Natural killer cell (primary cell): ENCODE results near the gene PIM3. TPM values are rescaled to one million over a fixed set of nuclear protein-coding genes. Genes with fewer than 3 reads are reported as not detected.

Experiments used
- ATAC-seq, 3 donors: fragments of 150-1000 bp in 2 of 3; fragments of 200-7000 bp in 1 of 3; cut with Tn5 transposase; 1 replicate in 1 of 3; 2 replicates in 2 of 3; pipeline ENCODE4 v1.10.0; 2021; ENCODE audit warnings: mild to moderate bottlenecking in 2 of 3, moderate library complexity in 2 of 3
- DNase-seq, 2 donors: peaks; one replicate each; pipeline versions ENCODE4 v3.0.0 to v3.0.0-alpha.2; 2013 to 2021; ENCODE audit warnings: mixed read lengths in 1 of 2
- H3K27ac ChIP-seq: one replicate; pipeline ENCODE4 v1.5.1; 2013; ENCODE audit warnings: mild to moderate bottlenecking, low read length
- H3K27me3 ChIP-seq: one replicate; pipeline ENCODE4 v1.6.1; 2013; ENCODE audit warnings: low read length; ENCODE audit not compliant: control insufficient read depth, insufficient read depth
- H3K36me3 ChIP-seq: one replicate; pipeline ENCODE4 v1.6.1; 2013; ENCODE audit warnings: low read length; ENCODE audit not compliant: control insufficient read depth, insufficient read depth
- H3K4me1 ChIP-seq: one replicate; pipeline ENCODE4 v1.6.1; 2013; ENCODE audit warnings: low read length; ENCODE audit not compliant: control insufficient read depth, insufficient read depth
- H3K4me3 ChIP-seq: one replicate; pipeline ENCODE4 v1.5.1; 2013; ENCODE audit warnings: low read length
- H3K9me3 ChIP-seq: one replicate; pipeline ENCODE4 v1.6.1; 2013; ENCODE audit warnings: low read length; ENCODE audit not compliant: control insufficient read depth, insufficient read depth
- H3K27ac Mint-ChIP-seq, 2 donors: one replicate each; pipeline ENCODE4 v1.8.0; 2022; ENCODE audit warnings: mild to moderate bottlenecking in 2 of 2, mixed read lengths in 2 of 2, moderate library complexity in 1 of 2
- H3K27me3 Mint-ChIP-seq, 2 donors: one replicate each; pipeline ENCODE4 v1.8.0; 2022; ENCODE audit warnings: low read depth in 2 of 2, mixed read lengths in 2 of 2
- H3K36me3 Mint-ChIP-seq: one replicate; pipeline ENCODE4 v1.8.0; 2022; ENCODE audit warnings: mixed read lengths
- H3K4me1 Mint-ChIP-seq, 2 donors: one replicate each; pipeline ENCODE4 v1.8.0; 2022; ENCODE audit warnings: mixed read lengths in 2 of 2
- H3K4me3 Mint-ChIP-seq: one replicate; pipeline ENCODE4 v1.8.0; 2022; ENCODE audit warnings: mild to moderate bottlenecking, moderate library complexity, mixed read lengths
- H3K9me3 Mint-ChIP-seq, 2 donors: one replicate each; pipeline ENCODE4 v1.8.0; 2022; ENCODE audit warnings: mixed read lengths in 2 of 2
- WGBS: methylation state at CpG from one replicate; pipeline ENCODE4 v1.1.7; 2013; ENCODE audit warnings: missing lambda C conversion rate; ENCODE audit not compliant: insufficient coverage; 5-methylcytosine and 5-hydroxymethylcytosine counted together
- intact Hi-C: fragments of 100-400 bp; cut with micrococcal nuclease; formaldehyde crosslinking; loops from one replicate; pipeline ENCODE4 v1.14.2; 2022
- total RNA-seq, 4 donors: library from RNA; stranded (reverse); fragments of 120-200 nt in 1 of 4; gene quantifications; one replicate each; pipeline versions ENCODE4 v1.2.3 to v1.2.4, GENCODE V29; 2013 to 2022
- TF ChIP-seq, protein P1 (sequence below): fragments of 200-600 bp; IDR thresholded peaks from one replicate; pipeline ENCODE4 v1.8.0; 2022; ENCODE audit warnings: antibody characterized with exemption

PIM3 gene
- total RNA-seq, 3 donors from 2014 or later (not counting 1 experiment from before 2014, with no cell fraction given) = 107 to 130 (median 129) TPM

DNA sequence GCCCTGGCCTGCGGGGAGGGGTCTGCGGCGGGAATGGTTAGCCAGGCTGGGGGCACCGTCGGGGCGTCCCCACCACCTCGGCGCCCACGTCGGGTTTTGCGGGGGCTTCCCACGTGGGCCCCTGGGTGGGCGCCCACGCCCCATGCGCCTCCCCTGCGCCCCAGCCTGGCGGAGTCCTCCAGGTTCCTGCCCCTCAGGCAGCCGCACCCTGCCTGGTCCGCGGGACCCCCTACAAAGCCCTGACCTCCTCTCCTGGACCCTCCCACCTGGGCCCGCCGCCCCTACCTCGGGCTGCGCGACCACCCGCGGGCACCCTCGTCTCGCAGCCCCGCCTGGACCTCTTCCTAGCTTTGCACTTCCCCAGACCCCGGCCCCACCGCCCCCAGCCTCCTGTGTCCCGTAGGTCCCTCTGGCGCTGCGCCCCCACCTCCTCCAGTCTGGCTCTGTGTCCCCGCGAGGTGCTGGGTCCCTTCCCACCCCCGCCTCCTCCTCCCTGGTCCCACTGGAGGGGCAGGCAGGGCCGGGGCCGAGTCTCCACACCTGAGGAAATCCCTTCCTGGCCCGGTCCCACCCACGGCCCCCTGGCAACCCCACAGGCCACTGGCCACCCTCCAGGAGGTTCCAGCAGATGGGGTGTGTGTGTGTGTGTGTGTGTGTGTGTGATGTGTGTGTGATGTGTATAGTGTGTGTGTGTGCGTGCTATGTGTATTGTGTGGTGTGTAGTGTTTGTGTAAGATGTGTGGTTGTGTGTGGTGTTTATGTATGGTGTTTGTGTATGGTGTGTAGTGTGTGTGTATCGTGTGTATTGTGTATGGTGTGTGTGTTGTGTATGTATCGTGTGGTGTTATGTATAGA, 11.8 kb downstream of the PIM3 start:
- H3K4me3 Mint-ChIP-seq = no peak overlapping the region

DNA sequence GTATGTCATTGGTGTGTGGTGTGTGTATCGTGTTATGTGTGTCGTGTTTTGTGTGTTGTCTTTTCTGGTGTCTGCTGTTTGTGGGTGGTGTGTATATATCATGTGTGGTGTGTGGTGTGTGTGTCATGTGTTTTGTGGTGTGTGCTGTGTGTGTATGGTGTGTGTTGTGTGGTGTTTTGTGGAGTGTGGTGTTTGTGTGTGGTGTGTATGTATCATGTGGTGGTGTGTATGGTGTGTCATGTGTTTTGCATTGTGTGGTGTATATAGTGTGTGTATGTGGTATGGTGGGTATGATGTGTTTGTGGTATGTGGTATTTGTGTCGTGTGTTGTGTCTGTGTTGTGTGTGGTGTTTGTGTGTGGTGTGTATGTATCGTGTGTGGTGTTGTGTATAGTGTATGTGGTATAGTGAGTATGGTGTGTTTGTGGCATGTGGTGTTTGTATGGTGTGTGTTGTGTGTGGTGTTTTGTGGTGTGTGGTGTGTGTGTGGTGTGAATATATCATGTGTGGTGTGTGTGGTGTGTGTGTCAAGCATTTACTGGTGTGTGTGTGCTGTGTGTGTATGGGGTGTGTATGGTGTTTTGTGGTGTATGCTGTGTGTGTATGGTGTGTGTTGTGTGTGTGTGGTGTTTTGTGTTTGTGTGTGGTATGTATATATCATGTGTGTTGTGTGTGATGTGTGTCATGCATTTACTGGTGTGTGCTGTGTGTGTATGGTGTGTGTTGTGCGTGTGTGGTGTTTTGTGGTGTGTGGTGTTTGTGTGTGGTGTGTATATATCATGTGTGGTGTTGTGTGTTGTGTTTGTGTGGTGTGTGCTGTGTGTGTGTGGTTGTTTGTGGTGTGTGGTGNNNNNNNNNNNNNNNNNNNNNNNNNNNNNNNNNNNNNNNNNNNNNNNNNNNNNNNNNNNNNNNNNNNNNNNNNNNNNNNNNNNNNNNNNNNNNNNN, 12.7 kb downstream of the PIM3 start:
- no peak overlapping the region for H3K27ac ChIP-seq
- 81% methylated on average over 5 of the region's 5 CpGs for WGBS

More for the DNA sequence above, 11.8 kb downstream of the PIM3 start:
- Histone ChIP-seq H3K36me3 (no peaks in the 10 kb centered on the region), H3K4me1 (peaks cover 37% of the 10 kb centered on the region), H3K9me3 (no peaks in the 10 kb centered on the region), H3K27ac (no peak overlapping the region), H3K27me3 (no peaks in the 10 kb centered on the region), H3K4me3 (no peak overlapping the region)
- DNase-seq = peak; percentile 17 to 24
- Mint-ChIP-seq H3K9me3 (no peaks in the 10 kb centered on the region), H3K36me3 (no peaks in the 10 kb centered on the region), H3K27ac (no peak overlapping the region), H3K27me3 (peaks cover 0 to 3% of the 10 kb centered on the region in 2 donors), H3K4me1 (peaks cover 5 to 24% of the 10 kb centered on the region in 2 donors)
- no peak for ATAC-seq
- 48% methylated on average over 42 of the region's 45 CpGs for WGBS
- TF ChIP-seq, protein P1, sequence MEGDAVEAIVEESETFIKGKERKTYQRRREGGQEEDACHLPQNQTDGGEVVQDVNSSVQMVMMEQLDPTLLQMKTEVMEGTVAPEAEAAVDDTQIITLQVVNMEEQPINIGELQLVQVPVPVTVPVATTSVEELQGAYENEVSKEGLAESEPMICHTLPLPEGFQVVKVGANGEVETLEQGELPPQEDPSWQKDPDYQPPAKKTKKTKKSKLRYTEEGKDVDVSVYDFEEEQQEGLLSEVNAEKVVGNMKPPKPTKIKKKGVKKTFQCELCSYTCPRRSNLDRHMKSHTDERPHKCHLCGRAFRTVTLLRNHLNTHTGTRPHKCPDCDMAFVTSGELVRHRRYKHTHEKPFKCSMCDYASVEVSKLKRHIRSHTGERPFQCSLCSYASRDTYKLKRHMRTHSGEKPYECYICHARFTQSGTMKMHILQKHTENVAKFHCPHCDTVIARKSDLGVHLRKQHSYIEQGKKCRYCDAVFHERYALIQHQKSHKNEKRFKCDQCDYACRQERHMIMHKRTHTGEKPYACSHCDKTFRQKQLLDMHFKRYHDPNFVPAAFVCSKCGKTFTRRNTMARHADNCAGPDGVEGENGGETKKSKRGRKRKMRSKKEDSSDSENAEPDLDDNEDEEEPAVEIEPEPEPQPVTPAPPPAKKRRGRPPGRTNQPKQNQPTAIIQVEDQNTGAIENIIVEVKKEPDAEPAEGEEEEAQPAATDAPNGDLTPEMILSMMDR = no peak
- intact Hi-C loops = loop anchor here (5.0 kb wide), 1 partner anchor 40 kb away; no protein-coding TSS in a partner anchor

DNA sequence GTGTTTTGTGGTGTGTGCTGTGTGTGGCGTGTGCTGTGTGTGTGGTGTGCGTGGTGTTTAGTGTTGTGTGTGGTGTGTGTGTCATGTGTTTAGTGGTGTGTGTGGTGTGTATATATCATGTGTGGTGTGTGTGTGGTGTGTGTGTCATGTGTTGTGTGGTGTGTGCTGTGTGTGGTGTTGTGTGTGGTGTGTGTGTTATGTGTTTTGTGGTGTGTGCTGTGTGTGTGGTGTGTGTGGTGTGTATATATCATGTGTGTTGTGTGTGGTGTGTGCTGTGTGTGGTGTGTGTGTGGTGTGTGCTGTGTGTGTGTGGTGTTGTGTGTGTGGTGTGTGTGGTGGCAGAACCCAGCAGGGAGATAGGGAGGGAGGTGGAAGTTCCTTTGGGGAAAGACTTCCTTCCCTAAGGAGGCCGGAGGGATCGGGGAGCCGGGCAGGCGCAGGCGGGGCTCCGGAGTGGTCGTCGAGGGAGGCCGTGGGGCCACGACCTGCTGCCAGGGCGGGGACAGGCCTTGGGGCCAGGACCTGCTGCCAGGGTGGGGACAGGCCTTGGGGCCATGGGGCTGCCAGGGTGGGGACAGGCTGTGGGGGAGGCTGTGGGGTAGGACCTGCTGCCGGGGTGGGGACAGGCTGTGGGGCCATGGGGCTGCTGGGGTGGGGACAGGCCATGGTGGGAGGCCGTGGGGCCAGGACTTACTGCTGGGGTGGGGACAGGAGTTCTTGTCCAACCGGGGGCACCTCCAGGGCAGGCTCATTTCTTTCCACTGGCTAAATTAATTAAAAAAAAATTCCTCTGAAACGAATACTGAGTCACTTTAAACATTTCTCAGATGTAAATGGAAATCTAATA, 15.2 kb downstream of the PIM3 start:
- H3K27me3 ChIP-seq = no peaks in the 10 kb centered on the region
- Mint-ChIP-seq H3K4me3 (no peak overlapping the region), H3K9me3 (peaks cover 0 to 3% of the 10 kb centered on the region in 2 donors), H3K36me3 (no peaks in the 10 kb centered on the region), H3K4me1 (peaks cover under 1 to 14% of the 10 kb centered on the region in 2 donors), H3K27me3 (peaks cover 0 to 10% of the 10 kb centered on the region in 2 donors), H3K27ac (peak overlapping the region in 1 of 2 donors; percentile 79)
- intact Hi-C loops = no loop called here
- no peak overlapping the region for H3K4me3 ChIP-seq
- no peaks in the 10 kb centered on the region for H3K36me3 ChIP-seq
- peak in 1 of 3 donors; percentile 2 for ATAC-seq
- H3K9me3 ChIP-seq = no peaks in the 10 kb centered on the region
- TF ChIP-seq, protein P1 = no peak
- H3K27ac ChIP-seq = no peak overlapping the region
- WGBS = 52% methylated on average over 16 of the region's 17 CpGs
- peaks cover 19% of the 10 kb centered on the region for H3K4me1 ChIP-seq
- DNase-seq = peak in 1 of 2 donors; percentile 34

More for the DNA sequence above, 12.7 kb downstream of the PIM3 start:
- Histone ChIP-seq H3K4me3 (no peak overlapping the region), H3K36me3 (no peaks in the 10 kb centered on the region), H3K27me3 (no peaks in the 10 kb centered on the region), H3K4me1 (peaks cover 30% of the 10 kb centered on the region), H3K9me3 (no peaks in the 10 kb centered on the region)
- H3K27me3 Mint-ChIP-seq = peaks cover 0 to 3% of the 10 kb centered on the region in 2 donors
- H3K36me3 Mint-ChIP-seq = no peaks in the 10 kb centered on the region
- ATAC-seq = no peak
- TF ChIP-seq, protein P1 = no peak
- no peak overlapping the region for H3K4me3 Mint-ChIP-seq
- H3K4me1 Mint-ChIP-seq = peaks cover 4 to 22% of the 10 kb centered on the region in 2 donors
- DNase-seq = peak in 1 of 2 donors; percentile 43
- H3K9me3 Mint-ChIP-seq = no peaks in the 10 kb centered on the region
- intact Hi-C loops = loop anchor here (5.0 kb wide), 1 partner anchor 41 kb away; no protein-coding TSS in a partner anchor
- H3K27ac Mint-ChIP-seq = no peak overlapping the region
